ENCODE measurements around the gene RNF14. TPM values are rescaled to one million over a fixed set of nuclear protein-coding genes. Genes with fewer than 3 reads are reported as not detected.
A peak's percentile ranks its signal among the peaks of the same experiment; 100 is the strongest.

Gene RNF14
- total and polyA plus RNA-seq, 9 of the 15 experiments (the other 6 are each of a cell fraction or from before 2014, with no cell fraction given): 36.3 to 140 (median 75.1) TPM

DNA sequence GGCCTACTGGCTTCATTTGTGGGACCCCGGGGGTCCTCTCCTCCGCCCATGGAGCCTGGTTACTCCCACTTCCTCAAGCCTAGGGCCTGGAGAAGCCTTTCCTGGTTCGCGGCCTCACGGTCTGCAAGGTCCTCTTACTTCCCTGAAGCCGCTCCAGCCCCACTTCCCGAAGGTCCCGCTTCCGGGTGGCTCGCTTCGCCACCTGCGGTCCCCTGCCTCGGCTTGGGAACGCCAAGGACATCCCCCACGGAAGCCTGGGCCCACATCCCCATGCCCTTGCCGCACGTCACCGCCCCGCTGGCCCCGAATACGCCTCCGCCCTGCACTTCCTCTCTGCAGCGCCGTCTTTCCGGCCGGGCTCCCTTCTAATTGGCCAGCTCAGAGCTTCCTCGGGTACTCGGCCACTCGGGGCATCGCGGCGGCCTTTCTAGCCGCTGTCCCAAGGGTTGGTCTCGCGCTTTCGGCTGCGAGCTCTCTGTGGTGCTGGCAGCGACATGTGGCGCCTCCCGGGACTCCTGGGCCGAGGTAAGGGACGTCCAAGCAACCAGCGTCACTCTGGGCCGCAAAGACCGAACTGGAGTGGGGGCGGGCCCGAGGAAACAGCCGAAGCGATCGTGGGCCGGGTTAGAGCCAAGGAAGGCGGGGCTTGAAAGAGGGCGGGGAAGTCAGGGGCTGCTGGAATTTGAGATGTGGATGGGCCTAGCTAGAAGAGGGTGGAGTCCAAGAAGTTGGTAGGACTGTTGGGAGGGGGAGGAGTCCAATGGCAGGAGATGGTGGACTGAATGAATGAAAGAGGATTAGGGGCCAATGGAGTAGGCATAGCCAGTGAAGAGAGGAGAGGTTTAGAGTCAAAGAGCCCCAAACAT lies 45.2 kb upstream of the RNF14 start, which contains the start of gene DELE1 (continued):
- TF ChIP-seq HNRNPL (IDR thresholded peaks at IDR 0.05; ENCODE audit: low read depth, low read length) (peak; percentile 72; the same call in 1 of the 2 replicates), SLC30A9 (CRISPR knock-in tag; IDR thresholded peaks at IDR 0.05) (no peak), MBD2 (IDR thresholded peaks at IDR 0.05; ENCODE audit: borderline replicate concordance, low read depth) (peak; percentile 70; the same call in 1 of the 2 replicates), GTF2A2 (tag; IDR thresholded peaks at IDR 0.05) (no peak), ZC3H11A (IDR thresholded peaks at IDR 0.05; ENCODE audit: low read depth, low read length) (no peak), ZNF174 (CRISPR knock-in tag; IDR thresholded peaks at IDR 0.05) (no peak), LCOR (CRISPR knock-in tag; IDR thresholded peaks at IDR 0.05) (peak; percentile 85), SIN3B (IDR thresholded peaks at IDR 0.05; ENCODE audit: low read depth) (peak; percentile 69; the same call in 1 of the 2 replicates), SNIP1 (IDR thresholded peaks at IDR 0.05; ENCODE audit: low read depth) (0 out of 2 replicates have a peak, but pooled peaks have one; percentile 42), GATAD2A (IDR thresholded peaks at IDR 0.05) (no peak), RBM17 (IDR thresholded peaks at IDR 0.05; ENCODE audit: borderline replicate concordance, low read depth, low read length) (no peak), PTBP1 (IDR thresholded peaks at IDR 0.05; ENCODE audit: low read depth, low read length) (no peak), DDX20 (tag; IDR thresholded peaks at IDR 0.05; ENCODE audit: low read depth) (no peak), ZNF408 (CRISPR knock-in tag; IDR thresholded peaks at IDR 0.05; ENCODE audit: low read depth) (no peak), ZNF507 (tag; conservative IDR thresholded peaks at IDR 0.05) (no peak), TCF7L2 (IDR thresholded peaks at IDR 0.05; ENCODE audit: low read depth, low read length) (no peak), ZFP30 (CRISPR knock-in tag; IDR thresholded peaks at IDR 0.05; ENCODE audit: borderline replicate concordance) (no peak), SNRNP70 (optimal IDR thresholded peaks at IDR 0.05; ENCODE audit: low read depth, low read length) (no peak), ZEB2 (IDR thresholded peaks at IDR 0.05) (0 out of 2 replicates have a peak, but pooled peaks have one; percentile 28), RBBP5 (IDR thresholded peaks at IDR 0.05; ENCODE audit: borderline replicate concordance, insufficient read depth, low read length, poor library complexity, severe bottlenecking) (peak; percentile 74)
- TF ChIP-seq, protein P1, sequence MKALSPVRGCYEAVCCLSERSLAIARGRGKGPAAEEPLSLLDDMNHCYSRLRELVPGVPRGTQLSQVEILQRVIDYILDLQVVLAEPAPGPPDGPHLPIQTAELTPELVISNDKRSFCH (CRISPR knock-in tag; IDR thresholded peaks at IDR 0.05): no peak
- TF ChIP-seq, protein P1 (tag; IDR thresholded peaks at IDR 0.05): no peak
- TF ChIP-seq, protein P2, sequence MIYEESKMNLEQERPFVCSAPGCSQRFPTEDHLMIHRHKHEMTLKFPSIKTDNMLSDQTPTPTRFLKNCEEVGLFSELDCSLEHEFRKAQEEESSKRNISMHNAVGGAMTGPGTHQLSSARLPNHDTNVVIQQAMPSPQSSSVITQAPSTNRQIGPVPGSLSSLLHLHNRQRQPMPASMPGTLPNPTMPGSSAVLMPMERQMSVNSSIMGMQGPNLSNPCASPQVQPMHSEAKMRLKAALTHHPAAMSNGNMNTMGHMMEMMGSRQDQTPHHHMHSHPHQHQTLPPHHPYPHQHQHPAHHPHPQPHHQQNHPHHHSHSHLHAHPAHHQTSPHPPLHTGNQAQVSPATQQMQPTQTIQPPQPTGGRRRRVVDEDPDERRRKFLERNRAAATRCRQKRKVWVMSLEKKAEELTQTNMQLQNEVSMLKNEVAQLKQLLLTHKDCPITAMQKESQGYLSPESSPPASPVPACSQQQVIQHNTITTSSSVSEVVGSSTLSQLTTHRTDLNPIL (CRISPR knock-in tag; IDR thresholded peaks at IDR 0.05): no peak
- TF ChIP-seq, protein P3, sequence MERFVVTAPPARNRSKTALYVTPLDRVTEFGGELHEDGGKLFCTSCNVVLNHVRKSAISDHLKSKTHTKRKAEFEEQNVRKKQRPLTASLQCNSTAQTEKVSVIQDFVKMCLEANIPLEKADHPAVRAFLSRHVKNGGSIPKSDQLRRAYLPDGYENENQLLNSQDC (CRISPR knock-in tag; IDR thresholded peaks at IDR 0.05): no peak
- TF ChIP-seq, protein P4, sequence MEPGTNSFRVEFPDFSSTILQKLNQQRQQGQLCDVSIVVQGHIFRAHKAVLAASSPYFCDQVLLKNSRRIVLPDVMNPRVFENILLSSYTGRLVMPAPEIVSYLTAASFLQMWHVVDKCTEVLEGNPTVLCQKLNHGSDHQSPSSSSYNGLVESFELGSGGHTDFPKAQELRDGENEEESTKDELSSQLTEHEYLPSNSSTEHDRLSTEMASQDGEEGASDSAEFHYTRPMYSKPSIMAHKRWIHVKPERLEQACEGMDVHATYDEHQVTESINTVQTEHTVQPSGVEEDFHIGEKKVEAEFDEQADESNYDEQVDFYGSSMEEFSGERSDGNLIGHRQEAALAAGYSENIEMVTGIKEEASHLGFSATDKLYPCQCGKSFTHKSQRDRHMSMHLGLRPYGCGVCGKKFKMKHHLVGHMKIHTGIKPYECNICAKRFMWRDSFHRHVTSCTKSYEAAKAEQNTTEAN (CRISPR knock-in tag; IDR thresholded peaks at IDR 0.05): no peak
- TF ChIP-seq, protein P5, sequence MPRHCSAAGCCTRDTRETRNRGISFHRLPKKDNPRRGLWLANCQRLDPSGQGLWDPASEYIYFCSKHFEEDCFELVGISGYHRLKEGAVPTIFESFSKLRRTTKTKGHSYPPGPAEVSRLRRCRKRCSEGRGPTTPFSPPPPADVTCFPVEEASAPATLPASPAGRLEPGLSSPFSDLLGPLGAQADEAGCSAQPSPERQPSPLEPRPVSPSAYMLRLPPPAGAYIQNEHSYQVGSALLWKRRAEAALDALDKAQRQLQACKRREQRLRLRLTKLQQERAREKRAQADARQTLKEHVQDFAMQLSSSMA (CRISPR knock-in tag; IDR thresholded peaks at IDR 0.05): 0 out of 2 replicates have a peak, but pooled peaks have one; percentile 70

Measured in K562 (cell line).